ENCODE measurements around the gene UTRN.
A peak's percentile ranks its signal among the peaks of the same experiment; 100 is the strongest.

The UTRN gene

DNA sequence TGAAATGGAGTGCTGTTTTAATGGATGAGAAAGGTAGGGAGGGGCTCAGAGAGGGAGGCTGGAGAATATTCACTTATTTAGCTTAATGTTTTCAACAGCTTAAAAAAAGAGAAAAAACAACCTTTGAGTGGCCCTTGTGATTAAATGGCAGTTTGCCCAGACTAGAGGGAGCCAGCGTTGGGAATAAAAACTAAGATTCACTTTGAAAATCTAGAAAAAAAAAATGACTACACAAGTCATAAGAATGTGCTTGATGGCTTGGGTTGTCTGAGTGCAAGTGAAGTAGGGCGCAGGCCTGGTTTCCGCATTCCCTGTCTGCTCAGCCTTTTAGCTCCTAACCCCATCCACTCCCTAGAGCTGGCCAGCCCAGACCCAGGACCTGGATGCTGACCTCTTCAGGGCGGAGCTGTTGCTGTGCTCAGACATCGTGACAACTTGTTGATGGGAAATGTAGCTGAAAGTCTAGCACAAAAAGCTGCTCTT, 28.9 kb downstream of the UTRN start:
- DNase-seq (ENCODE audit: low spot score): peak; percentile 26

DNA sequence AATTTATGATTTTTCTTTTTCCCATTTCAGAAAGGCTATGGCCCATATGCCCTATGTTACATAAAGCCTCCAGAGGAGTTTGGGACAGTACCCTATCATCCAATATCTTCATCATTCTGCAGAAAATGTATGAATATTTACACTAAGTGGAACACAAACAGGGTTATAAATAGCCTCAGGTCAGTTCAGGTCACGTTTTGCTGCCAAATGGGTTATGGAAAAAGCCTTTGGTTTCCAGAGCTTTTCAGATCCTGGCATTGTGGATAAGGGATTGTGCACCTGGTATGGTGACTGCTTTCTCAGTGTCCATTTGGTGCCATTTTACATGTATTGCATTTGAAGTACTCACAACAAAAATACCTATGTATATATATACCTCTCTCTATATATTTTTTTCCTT, 29.4 kb downstream of the UTRN start:
- no peak for DNase-seq (ENCODE audit: low spot score)

DNA sequence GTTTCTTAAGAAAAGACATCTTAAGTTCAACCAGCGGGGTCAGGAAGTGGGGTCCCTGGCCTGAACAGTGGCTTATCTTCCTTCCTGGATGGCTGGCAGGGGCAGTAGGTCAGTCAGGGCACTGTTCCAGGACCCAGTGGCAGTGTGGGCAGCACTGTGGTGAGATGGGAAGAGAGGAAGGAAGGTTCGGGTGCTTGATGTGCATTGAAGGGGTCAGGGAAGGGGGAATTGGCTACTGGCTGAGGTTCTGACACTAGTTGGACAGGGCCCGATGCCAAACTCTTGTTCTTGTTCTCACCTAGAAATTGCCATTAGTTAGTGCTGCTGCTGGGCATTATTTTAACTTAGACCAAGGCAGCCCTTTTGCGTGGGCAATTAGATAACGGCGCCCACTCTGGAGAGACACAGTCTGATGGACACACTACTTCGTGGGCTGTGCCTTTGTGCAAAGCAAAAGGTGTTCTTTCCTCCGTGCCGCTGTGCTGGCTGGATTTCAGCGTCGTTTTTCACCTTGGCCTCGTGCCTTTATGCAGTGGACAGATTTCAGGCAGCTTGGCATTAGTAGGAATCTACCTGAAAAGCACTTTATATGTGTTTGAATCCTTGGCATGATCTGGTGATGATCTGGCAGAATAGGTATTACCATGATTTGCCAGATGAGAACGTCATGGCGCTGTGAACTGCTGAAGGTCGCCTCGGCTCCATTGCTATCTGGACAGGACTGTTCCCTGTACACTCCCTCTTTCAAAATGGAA, 30.3 kb downstream of the UTRN start:
- DNase-seq (ENCODE audit: low spot score): no peak

DNA sequence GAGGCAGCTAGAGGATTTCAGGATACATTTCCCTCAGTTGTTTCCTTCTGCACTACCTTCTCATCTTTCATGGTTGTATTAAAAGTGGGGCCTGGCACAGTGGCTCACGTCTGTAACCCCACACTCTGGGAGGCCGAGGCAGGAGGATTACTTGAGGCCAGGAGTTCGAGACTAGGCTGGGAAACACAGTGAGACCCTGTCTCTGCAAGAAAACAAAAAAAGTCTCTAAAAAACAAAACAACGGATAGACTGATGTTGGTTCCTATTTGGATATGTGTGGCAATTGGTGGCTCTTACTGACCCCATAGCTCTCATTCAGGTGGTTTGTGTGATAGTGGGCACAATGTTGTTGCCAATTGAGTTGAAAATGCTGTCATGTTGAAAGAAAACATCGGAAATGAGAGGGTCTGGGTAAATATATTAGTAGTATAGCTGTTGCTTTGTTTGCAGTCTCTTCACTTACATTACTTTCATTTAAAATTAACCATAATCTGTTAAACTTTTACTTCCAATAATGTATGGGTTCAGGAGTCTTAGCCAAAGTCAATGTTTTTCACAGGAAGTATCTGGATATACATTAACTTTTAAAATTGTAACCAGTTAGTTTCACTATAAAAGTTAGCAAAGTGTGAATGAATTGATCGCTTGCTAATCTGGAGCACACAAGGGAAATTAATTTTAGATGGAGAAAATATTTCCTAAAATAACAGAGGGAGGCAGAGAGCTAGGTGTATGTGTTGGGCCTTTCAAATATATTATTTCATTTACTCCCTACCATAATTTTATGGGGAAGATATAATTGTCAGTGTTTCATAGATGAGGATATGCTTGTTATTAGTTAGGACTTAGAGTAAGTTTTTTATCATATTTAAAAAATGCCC, 31.1 kb downstream of the UTRN start:
- DNase-seq (ENCODE audit: low spot score): no peak

DNA sequence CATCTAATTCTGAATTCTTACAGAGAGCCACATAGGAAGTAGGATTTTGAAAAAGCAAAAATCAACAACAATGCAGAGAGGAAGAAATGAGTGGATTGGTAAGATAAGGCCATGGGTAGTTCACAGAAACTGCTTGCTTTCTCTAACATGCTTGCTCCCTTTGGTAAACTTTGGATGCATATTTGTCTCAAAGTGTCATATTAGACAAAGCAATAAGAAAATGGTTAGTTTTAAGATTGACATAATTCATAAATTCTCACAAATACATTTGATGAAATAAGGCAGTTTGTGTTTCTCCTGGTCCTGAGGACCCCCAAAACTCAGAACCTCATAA, 31.7 kb downstream of the UTRN start:
- DNase-seq (ENCODE audit: low spot score): no peak

DNA sequence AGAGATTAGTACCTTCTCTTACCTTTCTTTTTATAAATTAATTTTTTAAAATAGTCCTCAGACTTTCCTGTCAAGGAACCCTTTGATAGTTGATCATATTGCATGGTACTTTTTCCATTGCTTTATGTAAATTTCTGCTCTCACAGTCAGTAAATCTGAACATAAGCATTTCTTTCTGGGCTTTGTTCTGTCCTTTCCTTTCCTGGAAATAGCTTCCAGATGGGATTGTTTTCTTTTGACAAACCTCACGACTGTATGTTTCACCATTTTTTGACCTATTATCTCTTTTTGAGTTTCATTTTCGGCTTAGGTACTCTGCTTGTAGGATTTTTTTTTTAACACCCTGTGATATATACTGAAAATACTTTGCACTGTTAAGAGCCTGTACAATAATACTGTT, 32.6 kb downstream of the UTRN start:
- peak; percentile 24 for DNase-seq (ENCODE audit: low spot score)

DNA sequence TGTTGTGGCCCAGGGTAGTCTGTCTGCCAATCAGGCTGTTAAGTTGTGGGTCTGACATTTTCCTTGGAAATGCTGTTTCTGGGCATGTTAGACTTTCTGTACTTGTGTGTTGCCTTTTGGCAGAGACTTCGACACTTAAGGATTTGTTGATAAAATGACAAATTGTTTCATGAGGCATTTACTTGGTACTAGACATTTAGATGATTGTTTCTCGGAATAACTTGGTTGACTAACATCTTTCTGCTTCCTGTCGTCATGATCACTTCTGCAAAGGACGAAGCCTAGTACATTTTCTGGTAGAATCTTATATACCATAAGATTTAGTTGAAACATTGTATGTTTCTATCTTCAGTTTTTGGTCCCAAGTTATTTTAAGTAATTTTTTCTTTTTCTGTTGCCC, 34.1 kb downstream of the UTRN start:
- DNase-seq (ENCODE audit: low spot score): no peak

DNA sequence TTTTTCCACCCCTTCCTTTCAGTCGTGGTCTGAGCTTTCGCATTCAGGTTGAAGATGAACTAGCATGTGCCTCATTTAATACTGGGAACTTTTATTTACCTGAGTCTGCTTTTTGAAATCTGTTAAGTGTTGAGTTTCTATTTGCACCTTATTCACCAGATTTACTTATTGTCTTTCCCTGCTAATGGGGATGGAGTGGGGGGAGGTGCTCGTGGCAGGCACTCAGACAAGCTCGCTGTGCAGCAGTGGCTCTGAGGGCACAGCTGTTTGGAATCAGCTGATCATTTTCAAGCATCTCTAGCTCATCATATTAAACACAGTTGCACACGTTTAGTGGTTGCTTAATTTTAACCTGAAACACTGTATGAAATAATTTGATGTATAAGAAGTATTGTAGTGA, 35.6 kb downstream of the UTRN start:
- DNase-seq (ENCODE audit: low spot score): peak; percentile 18

DNA sequence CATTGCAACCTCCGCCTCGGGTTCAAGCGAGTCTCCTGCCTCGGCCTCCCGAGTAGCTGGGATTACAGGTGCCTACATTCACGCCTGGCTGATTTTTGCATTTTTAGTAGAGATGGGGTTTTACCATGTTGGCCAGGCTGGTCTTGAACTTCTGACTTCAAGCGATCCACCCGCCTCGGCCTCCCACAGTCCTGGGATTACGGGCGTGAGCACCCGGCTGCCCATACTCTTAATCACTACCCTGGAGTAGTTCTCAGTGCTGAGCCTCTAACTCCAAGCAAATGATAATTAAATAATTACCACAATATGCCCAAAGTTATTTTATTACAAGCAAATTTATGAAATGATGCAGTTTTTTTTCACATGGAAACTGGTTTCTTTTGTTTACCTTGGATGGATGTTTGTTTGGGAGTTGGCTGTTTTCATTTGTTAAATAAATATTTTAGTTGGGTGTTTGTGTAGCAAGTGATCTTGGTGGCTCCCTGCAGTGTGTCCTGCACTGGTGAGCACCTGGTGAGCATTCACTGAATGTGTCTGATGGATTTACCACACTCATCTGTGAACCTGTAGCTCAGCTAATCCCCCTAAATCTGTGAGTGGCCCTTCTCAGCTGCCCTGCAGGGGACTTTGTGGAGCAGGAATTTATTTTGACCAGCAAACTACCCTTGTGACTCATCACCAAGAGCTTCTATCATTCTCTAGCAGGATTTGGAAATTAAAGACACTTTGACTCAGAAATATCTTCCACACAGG, 36.9 kb downstream of the UTRN start:
- peak; percentile 79 for DNase-seq (ENCODE audit: low spot score)

DNA sequence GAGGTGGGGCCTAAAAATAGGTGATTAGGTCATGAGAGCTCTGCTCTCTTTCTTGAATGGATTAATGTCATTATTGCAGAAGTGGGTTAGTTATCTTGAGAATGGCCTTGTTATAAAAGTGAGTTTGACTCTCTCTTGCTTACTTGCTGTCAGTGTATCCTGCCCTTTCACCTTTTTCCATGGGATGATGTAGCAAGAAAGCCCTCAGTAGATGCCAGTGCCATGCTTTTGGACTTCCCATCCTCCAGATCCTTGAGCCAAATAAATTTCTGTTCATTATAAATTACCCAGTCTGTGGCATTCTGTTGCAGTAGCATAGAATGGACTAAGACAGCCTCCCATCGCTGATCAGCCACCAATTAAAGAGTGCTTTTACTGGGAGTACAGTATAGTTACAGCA, 40.1 kb downstream of the UTRN start:
- no peak for DNase-seq (ENCODE audit: low spot score)

DNA sequence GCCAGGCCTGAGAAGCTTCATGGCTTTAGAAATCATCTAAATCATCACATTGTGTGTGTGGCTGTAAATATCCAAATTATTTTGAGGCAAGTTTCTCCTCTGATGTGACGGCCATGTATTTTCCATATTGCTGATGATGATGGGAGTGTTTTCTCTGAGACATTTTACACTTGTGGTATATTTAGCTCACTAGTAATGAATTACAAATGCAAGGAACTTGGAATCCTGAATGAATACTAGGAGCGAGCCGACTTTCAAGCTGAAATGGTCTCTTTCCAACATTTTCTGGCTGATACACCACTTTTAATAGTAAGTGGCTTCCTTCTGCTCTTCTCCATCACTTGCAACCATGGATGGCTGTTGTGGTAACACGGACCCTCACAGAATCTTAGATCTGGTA, 41.3 kb downstream of the UTRN start:
- DNase-seq (ENCODE audit: low spot score): no peak

DNA sequence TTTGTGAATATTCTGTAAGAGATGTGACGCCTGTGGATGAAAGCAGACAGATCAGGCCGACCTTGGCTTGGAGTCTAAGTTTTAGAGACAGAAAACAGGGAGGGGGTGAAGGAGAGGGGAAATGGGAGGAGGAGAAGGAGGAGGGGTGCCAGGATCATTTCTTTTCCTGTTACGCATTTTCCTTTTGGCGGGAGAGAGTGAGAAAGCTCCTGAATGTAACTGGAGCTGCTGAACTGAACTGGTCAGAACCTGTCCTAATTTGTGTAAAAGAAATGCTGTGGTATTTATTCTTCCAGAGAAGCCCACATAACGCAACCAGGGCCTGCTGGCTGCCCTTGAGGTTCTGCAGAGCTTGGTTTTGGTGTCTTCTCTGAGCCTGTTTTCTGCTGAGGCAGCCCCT, 41.9 kb downstream of the UTRN start:
- DNase-seq (ENCODE audit: low spot score): no peak

DNA sequence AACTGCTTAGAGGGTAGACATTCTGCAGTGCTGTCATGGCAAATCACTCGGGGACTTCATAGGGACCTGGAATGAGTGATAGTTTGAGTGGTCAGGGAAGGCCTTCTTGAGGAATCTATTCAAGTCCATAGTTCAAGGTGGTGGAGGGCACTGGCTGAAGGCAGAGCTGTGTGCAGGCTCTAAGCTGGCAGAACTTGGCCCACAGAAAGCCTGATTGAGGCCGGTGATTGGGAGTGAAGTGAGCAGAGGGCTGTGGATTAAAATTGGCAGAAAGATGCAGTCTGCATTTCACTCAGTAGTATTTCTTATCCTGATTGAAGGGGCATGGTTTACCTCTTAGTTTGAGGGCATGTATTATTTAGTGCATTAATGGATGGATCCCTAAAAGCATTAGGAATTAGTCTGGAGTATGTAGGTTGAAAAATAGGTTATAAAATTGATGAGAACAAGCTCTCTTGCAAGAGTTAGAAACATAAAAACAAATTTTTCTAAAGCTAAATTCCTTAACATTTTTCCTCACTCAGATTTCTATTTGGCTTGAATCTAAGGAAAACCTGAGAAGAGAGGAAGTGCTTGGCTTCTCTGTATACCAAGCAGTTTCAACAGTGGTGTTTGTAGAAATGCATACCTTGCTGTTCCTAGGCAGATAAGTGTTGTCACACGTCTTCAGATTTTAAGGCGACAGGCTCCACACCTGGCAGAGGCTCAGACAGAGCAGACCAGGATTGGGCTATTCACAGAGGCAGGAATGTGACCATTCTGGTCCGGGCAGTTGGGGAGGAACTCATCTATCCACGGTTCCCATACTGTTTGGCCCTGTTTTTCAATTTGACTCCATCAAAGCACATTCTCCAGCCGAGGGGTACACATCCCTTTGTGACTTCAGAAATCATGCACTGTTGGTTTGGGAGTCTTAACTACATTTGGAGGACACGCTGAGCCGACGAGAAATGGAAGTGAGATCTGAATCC, 45.2 kb downstream of the UTRN start:
- DNase-seq (ENCODE audit: low spot score): no peak

DNA sequence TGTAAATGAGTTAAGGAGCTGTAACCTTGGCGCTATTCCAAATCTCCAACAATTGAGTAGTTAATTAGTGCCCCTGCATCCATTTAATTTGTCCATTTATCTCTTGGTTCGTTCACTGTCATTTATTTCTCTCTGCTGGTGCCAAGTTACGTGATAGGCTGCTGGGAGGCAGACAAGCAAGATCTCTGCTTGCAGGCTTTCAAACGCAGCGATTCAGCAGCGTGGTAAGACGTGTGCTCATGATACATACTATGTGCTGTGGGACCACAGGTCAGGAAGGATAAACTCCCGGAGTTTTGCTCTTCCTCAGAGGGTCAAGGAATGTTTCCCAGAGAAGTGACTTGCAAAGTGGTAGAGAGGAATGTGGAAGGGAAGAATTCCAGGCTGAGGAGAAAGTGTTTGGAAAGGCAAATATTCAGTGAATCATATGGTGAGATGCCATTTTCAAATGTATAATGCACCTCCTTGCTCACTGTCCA, 46.4 kb downstream of the UTRN start:
- DNase-seq (ENCODE audit: low spot score): peak; percentile 51

DNA sequence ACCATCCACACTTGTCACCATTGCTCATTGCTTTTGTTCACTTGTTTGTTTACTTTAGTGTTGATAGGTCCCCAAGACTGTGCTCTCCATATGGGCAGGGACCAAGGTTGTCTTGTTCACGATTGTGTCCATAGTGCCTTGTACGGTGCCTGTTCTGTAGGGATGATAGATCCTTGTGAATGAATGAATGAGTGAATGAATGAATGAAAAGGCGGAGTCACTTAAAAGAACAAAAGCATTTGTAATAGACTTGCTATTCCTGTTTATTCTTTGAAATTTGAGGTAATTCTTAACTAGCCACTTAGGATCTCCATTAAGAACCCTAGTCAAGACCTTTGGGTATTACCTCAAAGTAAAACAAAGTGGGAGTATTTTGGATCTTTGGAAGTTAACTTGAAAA, 47.0 kb downstream of the UTRN start:
- no peak for DNase-seq (ENCODE audit: low spot score)

DNA sequence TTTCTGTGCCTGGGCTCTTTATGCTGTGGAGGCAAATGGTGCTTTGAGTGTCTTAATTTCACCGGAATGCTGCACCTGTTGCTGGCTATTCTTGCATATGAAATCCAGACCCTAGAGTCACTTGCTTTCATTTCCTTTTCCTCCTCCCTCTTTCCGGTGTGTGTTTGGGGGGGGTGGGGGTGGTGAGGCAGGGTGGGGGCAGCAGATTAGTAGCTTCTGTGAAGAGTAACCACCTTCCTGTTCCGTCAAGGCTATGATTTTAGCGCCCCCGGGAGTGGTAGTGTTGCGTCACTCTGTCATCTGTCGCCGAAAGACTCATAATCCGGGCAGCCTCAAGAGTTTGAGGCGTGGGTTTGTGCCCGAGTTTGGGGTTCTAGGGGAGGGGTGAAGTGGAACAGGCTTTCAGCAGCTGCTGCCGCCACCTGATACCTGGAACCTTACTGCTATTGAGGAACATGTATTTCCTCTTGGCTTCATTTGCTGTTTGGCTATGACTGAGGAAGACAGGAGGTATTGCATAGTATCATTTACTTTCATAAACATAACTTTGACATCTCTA, 49.1 kb downstream of the UTRN start:
- no peak for DNase-seq (ENCODE audit: low spot score)

Data from AG20443 (cell line).